Measurements from ENCODE around the gene IFITM10.
"Not testable (repeated sequence)": the region's sequence is repeated elsewhere in the genome, so short reads cannot be mapped to it uniquely, and the experiment has no call there.

Gene IFITM10

DNA sequence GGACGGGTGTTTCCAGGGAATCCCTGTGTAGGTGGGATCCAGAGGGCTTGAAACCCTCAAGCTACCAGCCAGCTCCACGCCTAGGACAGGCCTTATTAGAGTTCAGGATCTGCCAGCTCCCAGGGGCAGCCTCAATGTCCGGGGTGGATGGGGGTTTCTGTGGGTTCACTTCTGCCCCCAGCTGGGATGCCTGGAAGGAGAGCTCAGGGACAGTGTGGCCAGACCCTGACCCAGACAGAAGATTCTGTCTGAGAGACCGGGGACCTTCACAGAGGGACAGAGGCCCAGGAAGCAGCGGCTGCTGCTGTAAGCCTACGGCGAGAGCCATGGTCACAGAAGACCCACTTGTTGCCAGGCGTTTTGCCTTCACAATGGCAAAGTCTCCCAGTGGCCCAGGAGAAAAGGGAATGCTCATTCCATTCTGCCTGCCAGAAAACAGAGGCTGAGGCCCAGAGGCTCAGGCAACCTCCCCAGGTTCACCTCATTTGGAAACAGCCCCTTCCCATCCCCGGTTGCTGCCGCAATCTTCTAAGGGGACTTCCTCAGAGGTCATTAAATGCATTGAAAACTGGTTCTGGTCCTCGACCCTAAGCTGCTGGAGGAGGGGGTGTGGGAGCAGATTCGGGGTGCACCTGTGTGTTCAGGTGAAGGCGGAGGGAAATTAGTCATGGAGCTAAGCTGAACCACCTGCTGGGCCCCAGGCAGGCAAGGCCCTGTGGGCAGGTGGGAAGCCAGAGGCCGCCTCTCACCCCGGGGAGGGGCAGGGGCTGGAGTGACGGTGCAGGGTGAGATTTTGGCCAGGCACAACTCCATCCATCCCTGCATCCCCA, 58.3 kb downstream of the IFITM10 start:
- no peak for DNase-seq (ENCODE audit: low read depth in 2 of 2)

DNA sequence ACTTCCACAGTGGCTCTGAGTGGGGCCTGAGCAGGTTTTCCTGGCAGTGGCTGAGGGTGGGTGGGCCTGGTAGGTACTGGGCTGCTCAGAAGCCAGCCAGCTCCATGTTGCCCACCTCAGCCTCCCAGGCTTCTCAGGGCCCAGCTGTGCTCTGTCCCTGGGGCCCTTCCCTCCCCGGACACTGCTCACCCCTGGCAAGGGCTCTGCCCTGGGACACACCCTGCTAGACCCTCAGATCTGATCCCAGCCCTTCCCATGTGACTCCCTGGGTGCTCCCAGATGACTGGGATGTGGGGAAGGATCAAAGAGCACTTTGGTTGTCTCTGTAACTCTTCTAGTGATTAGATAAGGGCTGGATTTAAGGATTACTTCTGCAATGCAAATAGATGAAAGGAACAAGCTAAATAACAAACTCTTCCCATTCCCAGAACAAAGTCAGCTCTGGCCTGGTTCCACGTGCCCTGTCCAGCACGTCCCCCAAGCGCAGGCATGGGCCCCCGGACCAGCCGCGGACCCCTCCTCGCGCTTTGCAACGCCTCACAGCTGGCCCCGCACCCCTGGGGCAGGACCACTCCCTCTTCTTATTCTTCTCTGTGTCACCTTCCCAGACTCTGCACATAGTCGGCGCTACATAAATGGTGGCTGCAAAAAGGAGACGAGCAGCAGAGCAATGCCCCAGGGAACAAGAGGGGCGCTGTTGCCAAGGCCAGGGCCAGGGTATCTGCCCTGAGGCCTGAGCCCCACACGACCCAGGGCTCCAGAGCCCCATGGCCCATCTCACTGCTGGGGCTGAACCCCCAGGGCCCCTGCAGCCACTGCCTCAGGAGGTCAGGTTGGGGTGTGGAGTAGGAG, 59.1 kb downstream of the IFITM10 start:
- DNase-seq (ENCODE audit: low read depth in 2 of 2), result no peak

DNA sequence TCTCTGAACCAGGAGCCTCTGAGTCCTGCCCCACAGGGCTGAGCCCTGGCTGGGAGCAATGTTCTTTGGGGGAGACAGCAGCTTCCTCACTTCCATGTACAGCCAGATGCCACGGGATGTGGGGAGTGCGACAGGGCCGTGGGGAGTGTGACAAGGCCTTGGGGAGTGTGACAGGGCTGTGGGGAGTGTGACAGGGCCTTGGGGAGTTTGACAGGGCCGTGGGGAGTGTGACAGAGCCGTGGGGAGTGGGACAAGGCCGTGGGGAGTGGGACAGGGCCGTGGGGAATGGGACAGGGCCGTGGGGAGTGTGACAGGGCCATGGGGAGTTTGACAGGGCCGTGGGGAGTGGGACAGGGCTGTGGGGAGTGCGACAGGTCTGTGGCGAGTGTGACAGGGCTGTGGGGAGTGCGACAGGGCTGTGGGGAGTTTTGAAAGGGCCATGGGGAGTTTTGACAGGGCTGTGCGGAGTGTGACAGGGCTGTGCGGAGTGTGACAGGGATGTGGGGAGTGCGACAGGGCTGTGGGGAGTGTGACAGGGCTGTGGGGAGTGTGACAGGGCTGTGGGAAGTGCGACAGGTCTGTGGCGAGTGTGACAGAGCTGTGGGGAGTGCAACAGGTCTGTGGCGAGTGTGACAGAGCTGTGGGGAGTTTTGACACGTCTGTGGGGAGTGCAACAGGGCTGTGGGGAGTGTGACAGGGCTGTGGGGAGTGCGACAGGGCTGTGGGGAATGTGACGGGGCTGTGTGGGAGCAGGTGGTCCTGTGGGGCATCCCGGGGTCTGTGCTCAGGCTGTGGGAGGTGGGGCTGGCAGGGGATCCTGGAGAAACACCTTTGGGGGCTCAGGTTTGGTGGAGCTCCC, 60.0 kb downstream of the IFITM10 start:
- DNase-seq (ENCODE audit: low read depth in 2 of 2), result no peak

DNA sequence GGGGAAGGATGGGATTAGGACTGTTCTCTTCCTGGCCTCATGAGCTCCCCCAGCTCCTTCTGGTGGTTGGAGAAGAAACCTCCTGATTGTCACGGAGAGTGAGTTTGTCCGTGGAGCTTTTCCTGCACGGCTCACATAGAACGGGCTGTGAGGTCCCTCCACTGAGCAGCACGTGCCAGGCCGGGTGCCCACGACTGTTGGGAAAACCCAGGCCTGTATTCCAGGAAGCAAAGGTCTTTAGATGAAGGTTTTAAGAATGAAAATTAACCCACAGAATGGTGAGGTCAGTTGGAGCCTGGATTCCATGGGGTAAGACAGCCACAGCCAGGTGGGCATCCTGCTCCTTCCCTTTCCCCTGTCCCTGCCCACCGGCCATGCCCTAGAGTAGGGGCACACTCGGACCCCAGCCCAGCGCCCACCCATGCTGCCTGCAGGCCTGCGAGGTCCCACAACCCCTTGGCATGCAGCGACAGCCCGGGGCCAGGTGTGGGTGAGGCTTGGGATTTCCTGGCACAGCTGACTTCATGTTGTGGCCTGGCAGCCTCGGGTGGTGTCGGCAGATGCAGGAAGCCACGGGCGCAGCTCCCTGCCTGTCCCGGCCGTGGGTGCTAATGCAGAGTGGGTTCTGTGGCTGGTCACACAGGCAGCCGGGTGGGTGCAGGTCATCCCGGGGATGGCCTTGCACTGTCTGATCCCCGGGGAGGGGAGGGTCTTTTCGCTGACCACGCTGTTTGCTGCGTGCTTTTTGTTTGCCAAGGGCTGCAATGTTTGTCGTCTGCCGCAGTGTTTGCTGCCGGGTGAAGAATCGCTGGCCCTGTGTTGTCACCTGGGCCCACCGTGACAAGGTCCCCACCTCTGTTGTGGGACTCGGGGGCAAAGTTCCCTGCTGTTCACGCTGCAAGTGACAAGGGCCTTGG, 60.9 kb downstream of the IFITM10 start:
- DNase-seq (ENCODE audit: low read depth in 2 of 2), result not testable (repeated sequence)

DNA sequence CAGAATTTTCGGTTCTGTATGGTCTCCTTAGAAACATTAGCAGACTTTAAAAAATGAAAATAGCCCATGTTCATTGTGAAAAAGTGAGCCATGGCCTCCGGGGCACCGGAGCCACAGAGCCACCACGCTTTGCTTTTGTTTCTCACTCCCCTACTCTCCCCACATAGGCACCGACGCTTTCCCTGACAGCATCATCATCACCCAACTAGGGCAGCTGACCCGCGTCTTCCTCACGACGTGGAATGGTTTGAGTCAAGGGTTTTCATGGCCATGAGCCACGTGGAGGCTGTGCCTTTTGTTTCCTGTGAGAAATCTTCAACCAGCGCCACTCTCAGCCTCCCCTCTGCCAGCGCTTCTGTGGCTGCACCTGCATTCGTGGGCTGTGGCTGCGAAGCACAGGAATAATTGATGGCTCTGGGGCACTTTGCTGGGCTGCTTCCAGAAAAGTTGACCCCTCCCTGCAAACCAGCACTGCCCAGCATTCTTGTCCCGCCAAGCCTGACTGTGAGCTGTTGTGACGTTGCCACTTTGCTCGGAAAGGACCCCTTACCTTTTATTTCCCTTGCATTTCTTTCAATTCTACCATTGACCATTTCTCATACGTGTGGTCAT, 62.0 kb downstream of the IFITM10 start:
- not testable (repeated sequence) for DNase-seq (ENCODE audit: low read depth in 2 of 2)

DNA sequence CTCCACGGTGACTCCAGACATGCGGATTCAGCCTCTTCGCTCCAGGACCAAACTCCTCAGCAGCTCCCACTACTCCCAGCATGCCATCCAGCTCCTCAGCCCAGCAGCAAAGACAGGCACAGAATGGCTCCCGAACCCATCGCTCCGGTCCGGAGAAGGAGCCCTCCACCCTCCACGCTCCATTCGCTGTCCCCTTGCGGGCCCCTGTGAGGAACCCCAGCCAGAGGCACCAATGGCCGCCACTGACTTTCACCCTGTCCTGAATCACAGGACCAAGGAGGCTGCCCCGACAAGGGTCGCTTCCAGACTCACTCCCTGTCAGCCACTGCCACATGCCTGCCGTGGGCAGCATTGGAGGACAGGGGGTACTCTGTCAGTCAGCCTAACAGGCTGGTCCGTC, 64.2 kb downstream of the IFITM10 start:
- DNase-seq (ENCODE audit: low read depth in 2 of 2), result not testable (repeated sequence)

DNA sequence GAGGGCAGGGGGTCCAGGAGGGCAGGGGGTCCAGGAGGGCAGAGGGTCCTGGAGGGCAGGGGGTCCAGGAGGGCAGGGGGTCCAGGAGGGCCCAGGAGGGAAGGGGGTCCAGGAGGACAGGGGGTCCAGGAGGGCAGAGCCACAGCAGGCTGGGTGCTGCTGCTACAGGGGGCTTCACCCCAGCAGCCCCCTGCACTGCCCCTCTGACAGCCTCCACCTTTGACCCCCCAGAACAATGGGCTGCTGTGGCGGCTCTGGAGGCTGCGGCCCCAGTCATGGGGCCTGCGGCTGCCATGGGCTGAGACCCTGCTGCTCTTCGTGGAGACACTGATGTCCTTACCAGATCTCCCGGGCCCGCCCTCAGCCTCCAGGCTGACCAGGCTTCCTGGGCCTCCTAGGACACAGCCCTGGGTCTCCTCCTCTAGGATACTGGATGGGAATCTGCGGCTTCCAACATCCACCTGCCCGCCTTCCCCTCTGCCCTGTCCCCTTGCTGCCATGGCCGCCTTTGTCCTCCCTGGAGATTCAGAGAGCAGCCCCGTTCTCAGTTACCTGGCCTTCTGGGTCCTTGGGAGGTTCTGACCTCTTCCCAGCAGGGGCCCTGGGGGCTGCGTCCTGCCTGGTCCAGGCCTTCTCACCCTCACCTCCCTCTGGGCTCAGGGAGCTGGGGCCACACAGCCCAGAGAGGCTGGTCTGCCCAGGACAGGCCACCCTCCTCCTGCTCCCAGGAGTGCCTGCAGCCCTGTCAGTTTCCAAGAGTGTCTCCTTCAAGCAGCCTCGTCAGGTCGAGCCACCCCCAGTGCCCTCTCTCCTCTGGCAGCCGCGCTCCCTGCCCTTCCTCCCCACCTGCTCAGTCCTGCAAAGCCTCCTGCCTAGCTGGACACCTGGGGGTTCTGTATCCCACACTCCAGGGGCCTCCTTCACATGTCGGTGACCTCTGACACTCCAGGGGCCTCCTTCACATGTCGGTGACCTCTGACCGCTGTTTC, 65.2 kb downstream of the IFITM10 start:
- DNase-seq (ENCODE audit: low read depth in 2 of 2), result not testable (repeated sequence)

DNA sequence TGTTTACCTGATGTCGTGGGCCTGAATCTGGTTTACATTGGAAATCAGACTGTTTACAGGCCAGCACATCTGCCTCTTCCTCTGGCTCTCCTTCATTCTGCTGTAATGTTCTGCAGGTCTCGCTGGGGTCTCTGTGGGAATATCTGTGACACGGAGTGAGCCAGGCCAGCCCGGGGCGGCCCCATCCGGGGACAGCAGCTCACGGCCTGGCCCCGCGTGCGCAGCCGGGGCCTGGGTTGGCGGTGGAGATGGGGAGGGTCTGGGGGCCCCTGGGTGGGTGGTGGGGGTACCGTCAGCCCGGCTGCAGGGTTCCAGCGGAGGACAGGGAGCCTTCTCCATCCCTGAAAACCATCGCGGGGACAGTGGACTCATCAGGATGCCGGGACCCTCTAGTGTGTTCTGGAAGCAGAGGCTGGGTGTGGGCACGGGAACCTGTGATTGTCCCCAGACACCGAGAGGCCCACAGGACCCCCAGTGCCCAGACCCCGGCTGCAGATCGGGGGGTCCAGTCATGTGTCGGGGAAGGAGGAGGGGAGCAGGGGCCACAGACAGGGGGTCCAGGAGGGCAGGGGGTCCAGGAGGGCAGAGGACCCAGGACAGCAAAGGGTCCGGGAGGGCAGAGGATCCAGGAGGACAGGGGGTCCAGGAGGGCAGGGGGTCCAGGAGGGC, 66.4 kb downstream of the IFITM10 start:
- not testable (repeated sequence) for DNase-seq (ENCODE audit: low read depth in 2 of 2)

DNA sequence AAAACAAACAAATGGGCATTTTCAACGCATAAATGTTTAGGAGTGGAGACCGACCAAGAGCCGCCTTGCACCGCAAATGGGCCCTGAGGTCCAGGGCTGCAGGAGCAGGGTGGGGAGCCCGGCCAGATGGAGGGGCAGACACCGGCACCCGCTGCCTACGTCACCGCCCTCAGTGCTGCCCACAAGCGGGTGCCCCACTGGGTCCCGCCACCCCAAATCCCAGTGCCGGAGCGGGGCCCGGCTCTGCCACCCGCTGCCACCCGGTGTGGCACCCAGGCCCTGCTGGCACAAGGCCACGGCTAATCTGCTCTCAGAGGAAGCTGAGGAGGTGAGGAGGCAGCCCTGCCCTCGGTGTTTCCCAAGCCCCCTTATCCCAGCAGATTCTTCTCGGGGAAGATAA, 67.2 kb downstream of the IFITM10 start:
- not testable (repeated sequence) for DNase-seq (ENCODE audit: low read depth in 2 of 2)

Measured in fibroblast of skin of left quadriceps (primary cell).